ENCODE measurements around the gene OLA1. TPM values are rescaled to one million over a fixed set of nuclear protein-coding genes. Genes with fewer than 3 reads are reported as not detected.

The OLA1 gene
- total and polyA plus RNA-seq, 7 donors = 51.5 to 99.6 (median 67.6) TPM

GRCh38 chr2:174070281-174070680 lies 178.1 kb downstream of the OLA1 start:
- H3K4me3 ChIP-seq = no peak overlapping the region
- H3K9me3 ChIP-seq = no peaks in the 10 kb centered on the region
- H3K36me3 ChIP-seq = peaks cover 0 to 3% (median 0%) of the 10 kb centered on the region in 4 donors
- no peaks in the 10 kb centered on the region for H3K4me1 ChIP-seq
- no peak overlapping the region for H3K27ac ChIP-seq
- 96% methylated on average over 7 of the region's 7 CpGs for WGBS, 2 donors
- no peaks in the 10 kb centered on the region for H3K27me3 ChIP-seq
- TF ChIP-seq POLR2AphosphoS5 (IDR thresholded peaks at IDR 0.05) (no peak), POLR2A (IDR thresholded peaks at IDR 0.05) (no peak), EP300 (IDR thresholded peaks at IDR 0.05) (no peak), CTCF (IDR thresholded peaks at IDR 0.05) (no peak)
- DNase-seq = no peak
- intact Hi-C loops (cut with DNase I) = no loop called here

GRCh38 chr2:174067815-174068214 lies 180.5 kb downstream of the OLA1 start:
- Histone ChIP-seq H3K36me3 (no peaks in the 10 kb centered on the region), H3K27ac (no peak overlapping the region), H3K27me3 (no peaks in the 10 kb centered on the region), H3K9me3 (no peaks in the 10 kb centered on the region), H3K4me1 (no peaks in the 10 kb centered on the region), H3K4me3 (no peak overlapping the region)
- TF ChIP-seq CTCF (IDR thresholded peaks at IDR 0.05) = no peak
- TF ChIP-seq POLR2AphosphoS5 (IDR thresholded peaks at IDR 0.05) = no peak
- TF ChIP-seq EP300 (IDR thresholded peaks at IDR 0.05) = no peak
- TF ChIP-seq POLR2A (IDR thresholded peaks at IDR 0.05) = no peak
- 73 to 77% methylated on average over 2 of the region's 2 CpGs for WGBS, 2 donors
- no peak for DNase-seq
- intact Hi-C loops (cut with DNase I) = no loop called here

- no peak for DNase-seq
- intact Hi-C loops (cut with DNase I) = no loop called here
- WGBS, 2 donors = 81 to 91% methylated on average over 7 of the region's 7 CpGs
- no peaks in the 10 kb centered on the region for H3K4me1 ChIP-seq
- no peaks in the 10 kb centered on the region for H3K36me3 ChIP-seq
- H3K27me3 ChIP-seq = no peaks in the 10 kb centered on the region
- H3K27ac ChIP-seq = no peak overlapping the region
- no peak overlapping the region for H3K4me3 ChIP-seq
- TF ChIP-seq EP300 (IDR thresholded peaks at IDR 0.05) (no peak), POLR2A (IDR thresholded peaks at IDR 0.05) (no peak), CTCF (IDR thresholded peaks at IDR 0.05) (no peak), POLR2AphosphoS5 (IDR thresholded peaks at IDR 0.05) (no peak)
- no peaks in the 10 kb centered on the region for H3K9me3 ChIP-seq
Measured at GRCh38 chr2:174066871-174067270, 181.5 kb downstream of the OLA1 start.

GRCh38 chr2:174063492-174064092 lies 184.7 kb downstream of the OLA1 start:
- H3K27me3 ChIP-seq = no peaks in the 10 kb centered on the region
- no peaks in the 10 kb centered on the region for H3K36me3 ChIP-seq
- peaks cover 0 to 4% (median 0%) of the 10 kb centered on the region in 4 donors for H3K9me3 ChIP-seq
- intact Hi-C loops (cut with DNase I) = no loop called here
- H3K4me1 ChIP-seq = no peaks in the 10 kb centered on the region
- H3K4me3 ChIP-seq = no peak overlapping the region
- H3K27ac ChIP-seq = no peak overlapping the region
- no peak for DNase-seq
- TF ChIP-seq EP300 (IDR thresholded peaks at IDR 0.05) (no peak), CTCF (IDR thresholded peaks at IDR 0.05) (no peak), POLR2A (IDR thresholded peaks at IDR 0.05) (no peak), POLR2AphosphoS5 (IDR thresholded peaks at IDR 0.05) (no peak)
- WGBS, 2 donors = 92 to 93% methylated on average over 12 of the region's 12 CpGs

- no peak overlapping the region for H3K4me3 ChIP-seq
- intact Hi-C loops (cut with DNase I) = no loop called here
- H3K27ac ChIP-seq = no peak overlapping the region
- H3K27me3 ChIP-seq = no peaks in the 10 kb centered on the region
- no peak for DNase-seq
- no peaks in the 10 kb centered on the region for H3K4me1 ChIP-seq
- no peak for TF ChIP-seq POLR2AphosphoS5 (IDR thresholded peaks at IDR 0.05)
- TF ChIP-seq POLR2A (IDR thresholded peaks at IDR 0.05) = no peak
- no peak for TF ChIP-seq CTCF (IDR thresholded peaks at IDR 0.05)
- TF ChIP-seq EP300 (IDR thresholded peaks at IDR 0.05) = no peak
- H3K36me3 ChIP-seq = no peaks in the 10 kb centered on the region
- peaks cover 0 to 5% (median 0%) of the 10 kb centered on the region in 4 donors for H3K9me3 ChIP-seq
- WGBS, 2 donors = 90 to 92% methylated on average over 7 of the region's 7 CpGs
Measured at GRCh38 chr2:174062934-174063333, 185.4 kb downstream of the OLA1 start.

All from sigmoid colon (tissue), 7 donors.